HG03066 (cell line): ENCODE measurements around the gene POLR3C.
A peak's percentile ranks its signal among the peaks of the same experiment; 100 is the strongest.

Experiments used
- ATAC-seq: cut with Tn5 transposase; IDR thresholded peaks from one replicate; pipeline ENCODE4 v1.9.1; 2021; ENCODE audit warnings: low read depth; ENCODE audit not compliant: unreplicated experiment

POLR3C gene

GRCh38 chr1:145859491-145860023, 35.6 kb downstream of the POLR3C start:
- peak; percentile 65 for ATAC-seq

GRCh38 chr1:145863282-145864018, 39.5 kb downstream of the POLR3C start:
- ATAC-seq, result no peak

GRCh38 chr1:145868232-145868631, 44.2 kb downstream of the POLR3C start:
- no peak for ATAC-seq

- no peak for ATAC-seq
Measured at GRCh38 chr1:145871994-145872924, 48.3 kb downstream of the POLR3C start.

GRCh38 chr1:145874646-145875045, 50.6 kb downstream of the POLR3C start:
- no peak for ATAC-seq

- ATAC-seq, result no peak
Measured at GRCh38 chr1:145877923-145878486, 54.0 kb downstream of the POLR3C start.

GRCh38 chr1:145878724-145879123, 54.7 kb downstream of the POLR3C start:
- no peak for ATAC-seq

- ATAC-seq, result no peak
Measured at GRCh38 chr1:145879775-145880174, 55.8 kb downstream of the POLR3C start.

- ATAC-seq, result no peak
Measured at GRCh38 chr1:145884675-145885074, 60.7 kb downstream of the POLR3C start.

- ATAC-seq, result peak; percentile 99
Measured at GRCh38 chr1:145885738-145886287, 61.8 kb downstream of the POLR3C start, which contains the start of gene ANKRD35. Gene ANKRD35, minus strand, starts transcription at chr1:145885866. Its CDS starts 108 bp downstream, at chr1:145885758.

- ATAC-seq, result no peak
Measured at GRCh38 chr1:145886390-145886789, 62.4 kb downstream of the POLR3C start.

- no peak for ATAC-seq
Measured at GRCh38 chr1:145886816-145887215, 62.8 kb downstream of the POLR3C start.

- no peak for ATAC-seq
Measured at GRCh38 chr1:145887631-145888030, 63.6 kb downstream of the POLR3C start.

GRCh38 chr1:145889722-145890121, 65.7 kb downstream of the POLR3C start:
- ATAC-seq, result no peak

- ATAC-seq, result no peak
Measured at GRCh38 chr1:145891143-145891542, 67.1 kb downstream of the POLR3C start.

- no peak for ATAC-seq
Measured at GRCh38 chr1:145891587-145892485, 67.8 kb downstream of the POLR3C start.

- ATAC-seq, result no peak
Measured at GRCh38 chr1:145892486-145893087, 68.6 kb downstream of the POLR3C start.

- ATAC-seq, result no peak
Measured at GRCh38 chr1:145893306-145894055, 69.5 kb downstream of the POLR3C start.
